Uterus (tissue), 4 donors: ENCODE results near the gene RIOK3. TPM values are rescaled to one million over a fixed set of nuclear protein-coding genes. Genes with fewer than 3 reads are reported as not detected.
"Not testable (repeated sequence)": the region's sequence is repeated elsewhere in the genome, so short reads cannot be mapped to it uniquely, and the experiment has no call there.

ENCODE experiments used
- DNase-seq, 2 donors: peaks; one replicate each; pipeline ENCODE4 v3.0.0-alpha.2; 2019 to 2020
- H3K27ac ChIP-seq, 2 donors: fragments of 200-600 bp; sonication (generic); 1 replicate in 1 of 2; 2 replicates in 1 of 2; pipeline ENCODE4 v1.5.1; 2016 to 2018
- H3K27me3 ChIP-seq, 2 donors: fragments of 200-600 bp; sonication (generic); one replicate each; pipeline ENCODE4 v1.5.1; 2018 to 2019; ENCODE audit warnings: control low read depth in 1 of 2
- H3K36me3 ChIP-seq, 2 donors: fragments of 200-600 bp; sonication (generic); one replicate each; pipeline ENCODE4 v1.5.1; 2019; ENCODE audit warnings: control low read depth in 1 of 2
- H3K4me1 ChIP-seq, 2 donors: fragments of 200-600 bp; sonication (generic); one replicate each; pipeline ENCODE4 v1.5.1; 2018 to 2019; ENCODE audit warnings: control low read depth in 1 of 2
- H3K4me3 ChIP-seq, 2 donors: fragments of 200-600 bp; sonication (generic); 1 replicate in 1 of 2; 2 replicates in 1 of 2; pipeline ENCODE4 v1.5.1; 2018 to 2019; ENCODE audit warnings: mild to moderate bottlenecking in 1 of 2
- H3K9me3 ChIP-seq, 2 donors: fragments of 200-600 bp; sonication (generic); one replicate each; pipeline ENCODE4 v1.5.1; 2019; ENCODE audit warnings: control low read depth in 1 of 2
- CTCF ChIP-seq, 4 experiments: fragments of 200-600 bp in 2 of 4; fragments of 450-650 bp in 2 of 4; sonication (generic) in 2 of 4; IDR thresholded peaks; one replicate each; pipeline ENCODE4 v1.5.1; 2016 to 2019; ENCODE audit warnings: antibody characterized with exemption in 4 of 4, mild to moderate bottlenecking in 2 of 4, moderate library complexity in 1 of 4
- POLR2A ChIP-seq, 2 donors: fragments of 450-650 bp; IDR thresholded peaks; one replicate each; pipeline ENCODE4 v1.6.1; 2016; ENCODE audit warnings: antibody characterized with exemption in 2 of 2, mild to moderate bottlenecking in 1 of 2, moderate library complexity in 1 of 2
- intact Hi-C: fragments of 100-400 bp; cut with DNase I; formaldehyde crosslinking; loops from one replicate; pipeline ENCODE4 v1.15.1; 2023; ENCODE audit warnings: low total_unique reads
- total RNA-seq, 4 donors: library from RNA; depleted of rRNA in 3 of 4; stranded (reverse); fragments of >200 nt in 3 of 4; gene quantifications; one replicate each; pipeline versions ENCODE4 v1.1.0 to v1.2.4, GENCODE V29; 2014 to 2023
- donor health status: DM: yes; HTN: yes; CAD: no.

RIOK3 gene
- total RNA-seq, 4 donors from 2014 or later = 14.4 to 53.3 (median 39.8) TPM

- H3K36me3 ChIP-seq = no peaks in the 10 kb centered on the region
- no peak overlapping the region for H3K4me3 ChIP-seq
- intact Hi-C loops = no loop called here
- peaks cover 0 to 4% of the 10 kb centered on the region in 2 donors for H3K4me1 ChIP-seq
- TF ChIP-seq POLR2A (IDR thresholded peaks at IDR 0.05) = no peak
- TF ChIP-seq CTCF (IDR thresholded peaks at IDR 0.05) = no peak
- no peaks in the 10 kb centered on the region for H3K27me3 ChIP-seq
- H3K9me3 ChIP-seq = no peaks in the 10 kb centered on the region
- no peak for DNase-seq
- H3K27ac ChIP-seq = no peak overlapping the region
Measured at GRCh38 chr18:23506393-23506792, 53.3 kb downstream of the RIOK3 start.

- H3K27me3 ChIP-seq, intact Hi-C loops, DNase-seq, H3K27ac ChIP-seq, H3K9me3 ChIP-seq, H3K4me1 ChIP-seq, H3K4me3 ChIP-seq, H3K36me3 ChIP-seq: not testable (repeated sequence)
Measured at GRCh38 chr18:23510923-23511322, 57.8 kb downstream of the RIOK3 start.

DNA sequence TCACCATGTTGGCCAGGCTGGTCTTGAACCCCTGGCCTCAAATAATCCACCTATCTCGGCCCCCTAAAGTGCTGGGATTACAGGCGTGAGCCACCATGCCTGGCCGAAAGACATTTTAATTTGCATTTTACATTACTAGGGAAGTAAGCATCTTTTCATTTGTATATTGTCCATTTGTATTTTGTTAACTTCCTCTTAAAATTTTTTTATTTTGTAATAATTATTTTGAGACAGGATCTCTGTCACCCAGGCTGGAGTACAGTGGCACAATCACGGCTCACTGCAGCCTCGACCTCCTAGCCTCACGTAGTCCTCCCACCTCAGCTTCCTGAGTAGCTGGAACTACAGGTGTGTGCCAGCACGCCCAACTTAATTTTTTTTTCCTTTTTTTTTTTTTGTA, 59.1 kb downstream of the RIOK3 start:
- H3K4me3 ChIP-seq, H3K4me1 ChIP-seq, H3K27ac ChIP-seq, H3K36me3 ChIP-seq, H3K27me3 ChIP-seq, DNase-seq, H3K9me3 ChIP-seq, intact Hi-C loops: not testable (repeated sequence)

- no peaks in the 10 kb centered on the region for H3K27me3 ChIP-seq
- intact Hi-C loops = no loop called here
- H3K27ac ChIP-seq = no peak overlapping the region
- H3K36me3 ChIP-seq = no peaks in the 10 kb centered on the region
- H3K9me3 ChIP-seq = no peaks in the 10 kb centered on the region
- no peak overlapping the region for H3K4me3 ChIP-seq
- TF ChIP-seq CTCF (IDR thresholded peaks at IDR 0.05) (no peak), POLR2A (IDR thresholded peaks at IDR 0.05) (no peak)
- H3K4me1 ChIP-seq = no peaks in the 10 kb centered on the region
- no peak for DNase-seq
Measured at GRCh38 chr18:23512641-23513040, 59.6 kb downstream of the RIOK3 start.

GRCh38 chr18:23515911-23516546, 62.9 kb downstream of the RIOK3 start:
- H3K27me3 ChIP-seq = no peaks in the 10 kb centered on the region
- no peak overlapping the region for H3K4me3 ChIP-seq
- peak; percentile 63 to 76 for DNase-seq
- no peaks in the 10 kb centered on the region for H3K9me3 ChIP-seq
- no peaks in the 10 kb centered on the region for H3K4me1 ChIP-seq
- TF ChIP-seq POLR2A (IDR thresholded peaks at IDR 0.05) (no peak), CTCF (IDR thresholded peaks at IDR 0.05) (peak; percentile 75 to 82 (median 78))
- no peak overlapping the region for H3K27ac ChIP-seq
- intact Hi-C loops = loop anchor here (5.0 kb wide), 1 partner anchor 66 kb away; no protein-coding TSS in a partner anchor
- no peaks in the 10 kb centered on the region for H3K36me3 ChIP-seq

- Histone ChIP-seq H3K27me3 (no peaks in the 10 kb centered on the region), H3K36me3 (no peaks in the 10 kb centered on the region), H3K4me3 (no peak overlapping the region), H3K27ac (no peak overlapping the region), H3K9me3 (no peaks in the 10 kb centered on the region), H3K4me1 (no peaks in the 10 kb centered on the region)
- DNase-seq = no peak
- intact Hi-C loops = loop anchor here (5.0 kb wide), 1 partner anchor 63 kb away; no protein-coding TSS in a partner anchor
- TF ChIP-seq POLR2A (IDR thresholded peaks at IDR 0.05) = no peak
- TF ChIP-seq CTCF (IDR thresholded peaks at IDR 0.05) = no peak
Measured at GRCh38 chr18:23519734-23520133, 66.6 kb downstream of the RIOK3 start.
